HG03469 (cell line): Measurements from ENCODE around the gene TMTC3.
A peak's percentile ranks its signal among the peaks of the same experiment; 100 is the strongest.
"Not testable (repeated sequence)": the region's sequence is repeated elsewhere in the genome, so short reads cannot be mapped to it uniquely, and the experiment has no call there.

ENCODE experiments used
- ATAC-seq: cut with Tn5 transposase; IDR thresholded peaks from one replicate; pipeline ENCODE4 v1.9.1; 2021; ENCODE audit warnings: mild to moderate bottlenecking, moderate library complexity, moderate number of reproducible peaks; ENCODE audit not compliant: unreplicated experiment

Gene TMTC3

DNA sequence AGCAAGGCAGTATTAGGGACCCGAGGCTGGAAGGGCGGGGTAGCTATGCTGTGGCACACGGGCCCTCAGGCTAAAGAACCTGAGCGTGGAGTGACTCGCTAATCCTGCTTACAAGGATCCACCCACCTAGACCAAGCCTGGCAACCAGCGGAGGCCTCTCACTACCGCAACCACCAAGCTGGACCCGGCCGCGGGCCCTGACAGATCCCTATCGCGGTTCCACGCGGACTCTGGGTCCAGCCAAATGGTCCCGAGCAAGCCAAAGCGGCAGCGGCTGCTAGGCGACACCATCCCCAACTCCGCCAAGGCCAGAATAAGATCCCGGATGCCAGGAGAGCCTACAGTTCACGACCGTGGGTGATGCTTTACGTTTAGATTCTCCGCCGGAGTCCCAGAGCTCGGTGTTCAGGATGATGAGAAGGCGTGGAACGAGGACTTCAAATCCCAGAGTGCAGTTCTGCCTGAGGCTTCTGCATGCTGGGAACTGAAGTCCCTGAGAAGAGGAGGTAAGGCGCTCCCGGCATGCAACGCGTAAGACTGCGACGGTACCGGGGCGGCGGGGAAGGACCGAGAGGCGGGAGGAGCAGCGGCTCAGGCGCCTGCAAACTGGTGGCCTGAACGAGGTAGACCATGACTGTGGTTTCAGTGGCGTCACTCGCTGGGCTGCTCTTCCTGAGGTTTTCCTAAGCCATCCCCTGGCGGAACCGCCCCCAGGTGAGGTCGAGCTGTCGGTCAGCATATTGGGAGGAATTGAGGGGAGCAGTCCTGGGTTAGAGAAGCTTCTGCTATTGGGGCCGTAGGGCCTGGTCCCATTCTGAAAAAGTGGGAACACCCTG lies at the start of gene TMTC3, which contains the start of gene CEP290:
Gene TMTC3, plus strand, starts transcription at position 534 of the 836 bp plus-strand sequence. CDS start 6,009 bp downstream, outside the sequence.
Gene CEP290, minus strand, starts transcription at position 315 of the 836 bp plus-strand sequence. CDS start 781 bp downstream, outside the sequence.
- ATAC-seq, result peak; percentile 96

DNA sequence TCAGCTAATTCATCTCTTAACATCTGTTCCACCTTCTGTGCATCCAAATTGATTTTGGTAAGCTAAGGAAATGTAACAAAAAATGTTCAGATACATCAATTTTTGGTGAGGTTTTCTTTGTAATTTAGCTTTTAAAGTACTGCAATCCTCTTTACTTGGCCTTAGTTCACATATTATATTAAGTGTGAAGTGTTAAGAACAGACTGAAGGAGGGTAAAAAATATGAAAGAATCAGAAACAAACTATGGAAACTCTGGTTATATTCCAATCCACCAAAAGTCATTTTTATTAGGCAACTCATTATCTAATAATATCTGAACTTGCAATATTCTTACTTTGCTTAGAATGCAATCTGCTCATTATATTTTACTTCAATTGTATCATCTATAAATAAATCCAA lies 49.3 kb upstream of the TMTC3 start:
- no peak for ATAC-seq

DNA sequence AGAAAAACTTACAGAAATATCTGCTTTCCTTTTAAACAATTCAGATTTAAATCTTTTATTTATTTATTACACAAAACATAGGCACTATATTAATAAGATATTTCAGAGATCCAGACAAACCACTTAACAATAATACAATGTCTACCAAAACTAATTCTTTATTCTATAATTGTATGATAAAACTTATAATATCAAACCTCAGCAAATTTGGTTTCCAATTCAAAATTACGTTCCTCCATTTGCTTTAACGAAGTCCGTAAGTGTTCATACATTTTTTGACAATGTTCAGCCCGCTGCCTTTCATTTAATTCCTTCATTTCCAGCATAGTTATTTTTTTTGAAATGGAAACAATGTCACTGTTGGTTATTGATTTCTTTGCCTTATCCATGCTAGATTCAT lies 48.5 kb upstream of the TMTC3 start:
- ATAC-seq, result no peak

DNA sequence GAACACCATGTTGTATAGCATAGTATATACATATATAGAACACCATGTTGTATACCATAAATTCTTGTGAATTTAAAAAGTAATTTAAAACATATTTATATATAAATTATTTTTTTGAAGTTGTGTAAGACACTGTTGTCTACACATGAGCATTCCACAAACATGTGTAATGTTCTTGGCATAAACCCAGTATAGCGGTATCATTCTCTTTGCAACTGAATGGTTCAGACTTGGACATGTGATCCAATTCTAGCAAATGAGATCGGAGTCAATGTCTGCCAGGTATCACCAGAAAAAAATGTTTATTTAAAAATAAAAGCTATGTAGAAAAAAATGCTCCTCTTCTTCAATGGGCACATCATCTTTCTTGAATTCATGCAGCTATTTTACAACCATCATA lies 34.1 kb upstream of the TMTC3 start:
- ATAC-seq, result no peak

DNA sequence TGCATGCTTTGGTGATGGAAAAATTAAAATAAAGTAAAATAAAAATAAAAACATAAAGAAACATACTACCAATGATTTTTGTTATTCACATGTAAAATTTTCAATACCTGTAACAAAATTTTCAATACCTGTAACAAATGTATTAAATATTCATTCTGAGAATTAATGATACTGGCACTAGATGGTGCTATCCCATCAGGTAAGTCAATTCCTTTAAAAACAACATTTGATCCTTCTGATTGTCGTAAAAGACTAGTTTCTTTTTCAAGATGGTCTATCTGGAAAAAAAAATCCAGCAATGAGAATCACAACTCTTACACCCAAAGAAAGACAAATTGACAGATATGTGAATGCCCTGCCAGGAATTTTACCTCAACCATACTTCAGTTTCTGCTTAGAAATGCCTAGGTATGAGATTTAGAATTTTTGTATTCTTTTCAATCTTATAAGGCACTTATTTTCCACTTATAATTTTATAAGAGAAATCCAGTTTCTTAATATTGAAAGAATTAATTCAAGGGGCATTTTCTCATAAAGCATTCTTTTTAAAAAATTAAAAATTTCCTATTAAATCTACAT lies 30.9 kb upstream of the TMTC3 start:
- no peak for ATAC-seq

DNA sequence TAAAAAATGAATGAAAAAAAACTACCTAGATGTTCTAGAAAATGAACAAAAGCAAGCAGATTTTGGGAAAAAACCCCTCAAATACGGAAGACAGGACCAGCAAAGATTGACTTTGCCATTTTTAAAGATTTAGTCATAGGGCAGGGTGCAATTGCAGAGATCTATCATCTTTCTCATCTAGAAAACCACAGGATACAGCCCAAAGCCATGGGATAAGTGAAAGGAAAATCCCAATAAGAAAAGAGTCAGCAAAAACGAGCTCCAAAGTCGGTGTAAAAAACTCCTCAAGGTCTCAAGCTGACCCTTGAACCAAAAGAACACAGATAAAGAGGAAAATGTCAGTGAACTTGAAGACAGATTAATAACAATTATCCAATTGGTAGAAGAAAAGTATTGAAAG lies 28.2 kb upstream of the TMTC3 start:
- ATAC-seq, result no peak

DNA sequence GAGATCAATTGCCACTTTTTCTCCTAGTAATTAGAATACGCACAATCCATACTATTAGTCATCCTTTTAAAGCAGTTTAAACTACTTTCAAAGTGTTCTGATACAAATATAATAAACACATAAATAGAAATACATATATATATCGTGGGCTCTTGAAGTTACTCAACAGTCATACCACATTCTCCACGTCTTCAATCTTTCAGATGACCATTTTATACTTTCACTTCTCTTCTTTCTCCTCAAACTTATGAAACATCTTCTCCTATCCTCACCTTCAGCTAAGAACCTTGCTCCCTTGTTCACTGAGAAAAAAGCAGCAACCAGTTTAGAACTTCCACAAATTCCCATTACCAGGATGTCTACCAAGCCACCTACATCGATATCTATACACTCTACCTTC lies 19.4 kb upstream of the TMTC3 start:
- ATAC-seq, result no peak

DNA sequence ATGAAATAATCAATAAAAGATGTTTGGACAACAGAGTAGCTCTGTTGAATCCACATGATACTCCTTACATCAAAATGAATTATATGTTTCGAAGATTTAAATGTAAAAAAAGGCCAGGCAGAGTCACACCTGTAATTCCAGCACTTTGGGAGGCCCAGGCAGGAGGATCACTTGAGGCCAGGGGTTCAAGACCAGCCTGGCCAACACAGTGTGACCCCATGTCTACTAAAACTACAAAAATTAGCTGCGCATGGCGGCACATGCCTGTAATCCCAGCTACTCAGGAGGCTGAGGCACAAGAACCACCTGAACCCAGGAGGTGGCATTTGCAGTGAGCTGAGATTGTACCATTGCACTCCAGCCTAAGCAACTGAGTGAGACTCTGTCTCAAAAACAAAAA lies 15.0 kb upstream of the TMTC3 start:
- no peak for ATAC-seq

DNA sequence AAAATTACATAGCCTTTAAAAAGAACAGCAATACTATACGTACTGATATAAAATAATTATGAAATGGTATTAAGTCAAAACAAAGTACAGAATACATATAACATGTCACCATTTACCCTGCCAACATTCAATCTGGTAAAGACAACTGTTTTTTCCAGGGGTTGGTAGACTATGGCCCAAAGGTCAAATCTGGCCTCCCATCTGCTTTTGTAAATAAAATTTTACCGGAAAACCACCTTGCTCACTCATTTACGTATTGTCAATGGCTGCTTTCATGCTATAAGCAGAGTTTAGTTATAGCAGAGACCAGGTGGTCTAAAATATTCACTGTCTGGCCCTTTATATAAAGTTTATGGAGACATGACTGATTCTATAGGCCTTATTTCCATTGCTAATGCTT lies 14.3 kb upstream of the TMTC3 start:
- ATAC-seq, result no peak

DNA sequence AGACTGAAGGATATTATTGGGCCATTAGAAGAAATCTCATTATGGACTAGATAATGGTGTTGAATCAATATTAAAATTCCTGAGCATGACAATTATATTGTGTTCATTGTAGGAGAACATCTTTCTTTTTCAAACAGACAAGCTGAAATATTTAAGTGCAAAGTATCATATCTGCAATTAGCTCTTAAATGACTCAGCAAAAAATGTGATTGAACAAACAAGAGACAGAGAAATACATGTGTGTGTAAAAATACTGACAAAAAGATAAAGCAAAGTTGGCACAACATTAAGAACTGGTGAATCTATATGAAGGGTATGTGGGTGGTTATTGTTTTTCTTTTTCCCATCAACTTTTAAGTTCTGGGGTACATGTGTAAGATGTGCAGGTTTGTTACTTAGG lies 9.7 kb upstream of the TMTC3 start:
- no peak for ATAC-seq

DNA sequence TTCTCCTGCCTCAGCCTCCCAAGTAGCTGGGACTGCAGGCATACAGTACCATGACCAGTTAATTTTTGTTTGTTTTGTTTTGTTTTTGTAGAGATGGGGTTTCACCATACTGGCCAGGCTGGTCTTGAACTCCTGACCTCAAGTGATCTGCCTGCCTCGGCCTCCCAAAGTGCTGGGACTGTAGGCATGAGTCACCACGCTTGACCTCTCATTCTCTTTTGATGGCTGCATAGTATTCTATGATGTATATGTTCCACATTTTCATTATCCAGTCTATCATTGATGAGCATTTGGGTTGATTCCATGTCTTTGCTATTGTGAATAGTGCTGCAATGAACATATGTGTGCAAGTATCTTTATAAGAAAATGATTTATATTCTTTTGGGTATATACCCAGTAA lies 8.9 kb upstream of the TMTC3 start:
- not testable (repeated sequence) for ATAC-seq

DNA sequence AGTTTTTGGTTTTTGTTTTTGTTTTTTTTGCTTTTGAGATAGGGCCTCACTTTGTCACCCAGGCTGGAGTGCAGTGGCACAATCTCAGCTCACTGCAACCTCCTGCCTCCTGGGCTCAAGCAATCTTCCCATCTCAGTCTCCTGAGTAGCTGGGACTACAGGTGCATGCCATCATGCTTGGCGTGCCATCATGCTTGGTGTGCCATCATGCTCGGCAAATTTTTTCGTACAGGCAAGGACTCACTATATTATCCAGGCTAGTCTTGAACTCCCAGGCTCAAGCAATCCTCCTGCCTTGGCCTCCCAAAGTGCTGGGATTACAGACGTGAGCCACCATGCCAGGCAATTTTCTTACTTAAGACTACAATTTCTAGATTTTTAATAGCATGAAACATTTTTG lies 2.4 kb upstream of the TMTC3 start:
- ATAC-seq, result not testable (repeated sequence)

DNA sequence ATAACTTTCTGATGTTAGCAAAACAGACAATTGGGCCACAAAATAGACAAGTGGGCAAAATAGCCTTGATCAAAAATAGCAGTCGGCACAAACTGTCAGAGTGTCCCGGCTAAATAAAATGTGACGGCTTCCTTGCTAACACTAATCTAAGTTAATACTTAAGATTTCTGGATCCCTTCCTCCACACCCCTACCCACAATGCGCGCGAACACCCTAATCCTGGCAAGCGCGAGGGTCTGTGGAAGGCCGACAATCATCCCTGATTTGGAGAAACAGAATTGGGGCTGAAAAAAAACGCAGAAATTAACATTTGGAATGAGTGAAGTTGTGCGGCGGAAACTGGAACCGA lies 708 bp upstream of the TMTC3 start:
- no peak for ATAC-seq

DNA sequence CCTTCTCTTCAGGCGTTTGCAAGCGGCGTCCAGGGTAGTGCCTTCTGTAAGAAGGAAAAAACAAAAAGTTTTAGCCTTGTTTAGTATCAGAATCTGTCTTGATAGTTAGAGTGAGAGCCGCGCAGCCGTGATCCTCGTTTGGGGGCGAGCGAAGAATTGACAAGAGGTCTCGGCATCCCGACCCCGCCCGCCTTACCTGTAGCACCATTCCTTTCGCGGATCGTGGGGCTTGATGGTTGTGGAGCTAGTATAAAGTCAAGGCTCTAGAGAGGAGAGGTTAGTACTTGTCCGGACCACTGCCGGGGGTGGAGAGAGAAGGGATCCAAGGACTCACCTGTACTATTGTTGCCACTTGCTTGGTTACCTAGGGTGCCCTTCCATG lies 494 bp downstream of the TMTC3 start:
- no peak for ATAC-seq

DNA sequence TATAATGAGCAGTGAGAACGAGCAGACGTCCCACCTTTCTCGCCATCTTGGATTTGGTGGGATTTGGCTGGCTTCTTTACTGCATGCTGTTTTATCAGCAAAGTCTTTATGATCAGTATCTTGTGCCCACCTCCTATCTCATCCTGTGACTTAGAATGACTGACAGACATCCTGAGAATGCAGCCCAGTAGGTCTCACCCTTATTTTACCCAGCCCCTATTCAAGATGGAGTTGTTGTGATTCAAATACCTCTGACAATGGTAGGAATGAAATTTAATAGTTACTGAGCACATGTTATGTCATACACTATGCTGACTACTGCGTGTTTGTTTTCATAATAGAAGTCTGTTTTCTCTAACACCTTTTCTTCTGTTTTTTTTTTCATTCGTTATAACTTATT lies 1.9 kb downstream of the TMTC3 start:
- ATAC-seq, result no peak

DNA sequence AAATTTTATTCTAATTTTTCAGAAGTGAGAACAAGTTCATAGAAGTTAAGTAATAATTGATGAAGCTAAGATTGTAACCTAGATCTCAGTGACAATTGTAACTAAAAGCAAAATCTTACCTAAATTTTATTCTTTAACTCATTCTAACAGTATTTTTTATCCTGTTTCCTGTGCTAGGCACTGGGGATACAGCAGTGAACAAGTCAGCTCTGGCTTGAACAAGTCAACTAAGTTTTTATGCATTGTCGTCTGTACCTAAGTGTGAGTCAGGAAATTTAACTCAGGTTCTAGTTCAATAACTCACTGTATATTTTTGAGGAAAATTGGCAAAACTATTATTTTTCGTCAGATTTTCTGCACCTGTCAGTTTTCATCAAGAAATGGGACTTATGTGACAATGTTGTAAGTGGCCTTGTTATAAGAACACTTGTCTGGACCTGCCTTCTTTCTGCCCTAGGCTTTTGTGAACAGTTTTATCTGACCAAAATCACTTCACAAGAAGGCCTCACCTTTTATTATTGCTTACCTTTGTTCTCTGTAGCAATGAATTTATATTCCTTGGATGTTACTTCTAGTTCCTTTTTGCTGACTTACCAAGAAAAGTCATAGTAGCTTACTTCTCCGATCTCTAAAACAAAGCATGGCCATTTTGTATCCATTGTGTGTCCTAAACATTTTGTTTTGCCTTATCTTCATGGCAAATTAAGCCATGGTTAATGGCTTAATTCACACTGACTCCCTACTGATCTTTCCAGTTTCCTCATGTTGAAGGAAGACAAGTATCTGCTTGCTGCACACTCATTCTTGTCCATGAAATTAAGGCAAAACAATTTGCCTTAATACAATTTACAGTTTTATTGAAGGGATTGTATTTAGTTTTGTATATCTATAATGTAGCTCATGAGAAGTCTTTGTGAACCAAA lies 2.7 kb downstream of the TMTC3 start:
- no peak for ATAC-seq

DNA sequence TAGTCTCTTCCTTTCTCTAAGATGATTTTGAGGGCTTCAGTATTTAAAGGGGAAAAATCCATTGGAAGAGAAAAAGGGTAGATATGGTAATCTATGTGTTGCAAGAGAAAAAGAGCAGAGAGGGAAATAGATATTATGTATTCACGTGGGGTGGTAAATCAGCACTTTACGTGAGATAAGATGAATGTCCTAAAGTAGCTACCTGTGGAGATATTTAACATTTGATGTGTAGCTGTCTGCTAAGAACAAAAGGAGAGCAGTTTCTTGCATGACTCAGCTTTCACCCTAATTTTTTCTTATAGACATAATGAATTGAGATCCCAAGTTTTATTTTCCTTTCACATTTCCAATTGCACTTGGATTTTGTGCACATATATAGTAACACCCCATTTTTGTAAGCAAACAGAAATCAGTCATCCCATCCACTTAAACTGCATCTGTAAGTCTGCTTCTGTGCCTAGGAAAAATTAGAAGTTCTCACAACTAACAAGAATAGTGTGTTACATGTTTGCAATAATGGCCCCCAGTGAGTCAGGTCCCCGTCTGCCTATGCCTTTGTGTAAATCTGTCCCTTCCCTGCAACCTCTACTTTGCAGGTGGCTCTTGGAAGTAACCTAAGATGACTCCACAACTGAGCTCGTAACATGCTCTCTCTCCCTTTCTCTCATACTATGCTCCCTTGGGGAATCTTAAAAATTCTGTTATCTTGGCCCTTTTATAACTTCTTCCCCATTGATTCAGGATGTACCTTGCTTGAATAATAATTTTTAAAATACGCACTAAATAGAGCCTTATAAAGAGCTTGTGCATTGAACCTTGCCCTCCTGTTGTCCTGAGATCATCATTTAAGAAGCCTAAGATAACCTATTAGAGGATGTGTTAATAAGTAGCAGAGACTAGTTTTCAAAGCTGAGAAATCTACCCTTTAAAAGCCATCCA lies 3.7 kb downstream of the TMTC3 start:
- ATAC-seq, result no peak

DNA sequence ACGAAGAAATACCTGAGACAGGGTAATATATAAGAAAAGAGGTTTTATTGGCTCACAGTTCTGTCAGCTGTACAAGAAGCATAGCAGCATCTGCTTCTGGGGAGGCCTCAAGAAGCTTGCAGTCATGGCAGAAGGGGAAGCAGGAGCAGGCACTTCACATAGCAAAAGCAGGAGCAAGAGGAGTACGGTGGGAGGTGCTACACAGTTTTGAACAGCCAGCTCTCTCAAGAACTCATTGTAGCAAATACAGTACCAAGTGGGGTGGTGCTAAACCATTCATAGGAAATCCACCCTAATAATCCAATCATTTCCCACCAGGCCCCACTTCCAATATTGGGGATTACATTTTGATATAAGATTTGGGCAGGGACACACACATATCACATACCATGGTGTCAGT lies 8.0 kb downstream of the TMTC3 start:
- ATAC-seq, result no peak

DNA sequence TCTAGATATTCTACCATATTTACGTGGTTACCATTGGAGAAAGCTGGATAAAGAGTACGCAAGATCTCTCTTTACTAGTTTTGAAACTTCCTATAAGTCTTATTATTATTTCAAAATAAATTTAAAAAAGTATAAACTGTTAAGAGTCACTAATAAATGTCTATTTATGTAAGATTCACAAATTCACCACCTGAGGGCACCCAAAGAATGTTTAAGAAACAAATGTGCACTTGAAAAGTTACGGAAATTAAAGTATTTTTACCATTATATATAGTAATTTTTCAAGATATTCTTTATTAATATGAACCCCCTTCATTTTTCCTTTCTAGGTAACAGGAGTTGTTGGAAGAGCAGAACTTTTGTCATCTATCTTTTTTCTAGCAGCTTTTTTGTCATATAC lies 11.9 kb downstream of the TMTC3 start:
- ATAC-seq, result no peak

DNA sequence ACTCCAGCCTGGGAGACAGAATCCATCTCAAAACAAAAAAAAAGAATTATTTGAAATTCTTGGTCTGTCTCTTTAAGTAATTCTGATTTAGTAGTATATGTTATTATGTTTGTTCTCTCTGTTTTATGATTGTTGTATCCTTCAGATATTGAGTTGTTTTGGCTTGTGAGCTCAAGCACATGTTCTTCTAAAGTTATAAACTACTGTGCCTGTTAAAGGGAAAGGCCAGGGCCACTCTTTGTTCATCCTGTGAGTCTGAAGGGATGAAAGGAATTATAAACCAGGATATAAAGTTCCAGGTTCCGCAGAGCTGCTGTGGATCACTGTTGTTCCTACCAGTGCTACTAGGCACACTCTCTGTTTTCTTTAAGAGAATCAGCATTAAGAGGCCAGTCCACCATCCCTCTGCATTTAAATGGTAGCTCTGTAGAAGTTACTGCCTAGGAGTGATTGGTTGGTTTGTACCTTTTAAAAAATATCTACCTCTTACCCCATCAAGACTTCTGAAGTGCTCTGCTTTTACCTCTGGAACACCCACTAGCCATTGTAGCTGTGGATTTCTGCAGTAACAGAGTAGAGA lies 14.1 kb downstream of the TMTC3 start:
- ATAC-seq, result no peak
